HEK293 (cell line): ENCODE measurements around the gene SPATA31D3.

Experiments
- BCL11A ChIP-seq: fragments of 450-650 bp; formaldehyde crosslinking; IDR thresholded peaks from 2 replicates; pipeline ENCODE4 v1.5.1; 2016; ENCODE audit warnings: low read depth, missing biosample characterization, missing genetic modification characterization
- ZEB2 ChIP-seq: fragments of 450-650 bp; formaldehyde crosslinking; IDR thresholded peaks from 2 replicates; pipeline ENCODE4 v1.5.1; 2016; ENCODE audit warnings: missing biosample characterization, missing genetic modification characterization
- ZNF133 ChIP-seq: fragments of 450-650 bp; formaldehyde crosslinking; IDR thresholded peaks from 2 replicates; pipeline ENCODE4 v1.5.1; 2016; ENCODE audit warnings: missing biosample characterization, missing genetic modification characterization
- TF ChIP-seq, protein P1 (sequence below): fragments of 450-650 bp; formaldehyde crosslinking; conservative IDR thresholded peaks from 2 replicates; pipeline ENCODE4 v1.5.1; 2016; ENCODE audit warnings: low read depth, missing biosample characterization, missing genetic modification characterization
- TF ChIP-seq, protein P2 (sequence below): fragments of 450-650 bp; formaldehyde crosslinking; IDR thresholded peaks from 2 replicates; pipeline ENCODE4 v1.5.1; 2016; ENCODE audit warnings: missing biosample characterization, missing genetic modification characterization
- TF ChIP-seq, protein P3 (sequence below): fragments of 450-650 bp; formaldehyde crosslinking; IDR thresholded peaks from 2 replicates; pipeline ENCODE4 v1.5.1; 2016; ENCODE audit warnings: missing biosample characterization, missing genetic modification characterization, low read depth
- TF ChIP-seq, protein P4 (sequence below): fragments of 450-650 bp; formaldehyde crosslinking; IDR thresholded peaks from 2 replicates; pipeline ENCODE4 v1.5.1; 2016; ENCODE audit warnings: missing biosample characterization, missing genetic modification characterization
- TF ChIP-seq, protein P5 (sequence below): fragments of 450-650 bp; formaldehyde crosslinking; IDR thresholded peaks from 2 replicates; pipeline ENCODE4 v1.5.1; 2016; ENCODE audit warnings: missing biosample characterization, missing genetic modification characterization

DNA sequence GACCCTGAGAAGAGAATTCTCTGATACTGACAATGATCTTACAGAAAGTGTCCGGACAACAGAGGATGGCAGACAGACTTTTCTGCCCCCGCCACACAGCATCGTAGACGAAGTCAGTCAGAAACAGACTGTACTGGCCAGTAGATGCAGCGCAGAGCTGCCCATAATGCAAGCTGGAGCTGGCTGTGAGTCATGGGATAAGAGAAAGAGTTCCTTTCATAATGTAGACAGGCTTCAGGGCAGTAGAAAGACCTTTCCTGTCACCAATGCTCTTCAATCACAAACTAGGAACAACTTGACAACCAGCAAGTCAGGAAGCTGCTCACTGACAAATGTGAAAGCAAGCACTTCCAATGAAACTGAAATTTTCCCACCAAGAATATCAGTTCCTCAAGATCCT lies 50.4 kb downstream of the SPATA31D3 start:
- TF ChIP-seq, protein P1, sequence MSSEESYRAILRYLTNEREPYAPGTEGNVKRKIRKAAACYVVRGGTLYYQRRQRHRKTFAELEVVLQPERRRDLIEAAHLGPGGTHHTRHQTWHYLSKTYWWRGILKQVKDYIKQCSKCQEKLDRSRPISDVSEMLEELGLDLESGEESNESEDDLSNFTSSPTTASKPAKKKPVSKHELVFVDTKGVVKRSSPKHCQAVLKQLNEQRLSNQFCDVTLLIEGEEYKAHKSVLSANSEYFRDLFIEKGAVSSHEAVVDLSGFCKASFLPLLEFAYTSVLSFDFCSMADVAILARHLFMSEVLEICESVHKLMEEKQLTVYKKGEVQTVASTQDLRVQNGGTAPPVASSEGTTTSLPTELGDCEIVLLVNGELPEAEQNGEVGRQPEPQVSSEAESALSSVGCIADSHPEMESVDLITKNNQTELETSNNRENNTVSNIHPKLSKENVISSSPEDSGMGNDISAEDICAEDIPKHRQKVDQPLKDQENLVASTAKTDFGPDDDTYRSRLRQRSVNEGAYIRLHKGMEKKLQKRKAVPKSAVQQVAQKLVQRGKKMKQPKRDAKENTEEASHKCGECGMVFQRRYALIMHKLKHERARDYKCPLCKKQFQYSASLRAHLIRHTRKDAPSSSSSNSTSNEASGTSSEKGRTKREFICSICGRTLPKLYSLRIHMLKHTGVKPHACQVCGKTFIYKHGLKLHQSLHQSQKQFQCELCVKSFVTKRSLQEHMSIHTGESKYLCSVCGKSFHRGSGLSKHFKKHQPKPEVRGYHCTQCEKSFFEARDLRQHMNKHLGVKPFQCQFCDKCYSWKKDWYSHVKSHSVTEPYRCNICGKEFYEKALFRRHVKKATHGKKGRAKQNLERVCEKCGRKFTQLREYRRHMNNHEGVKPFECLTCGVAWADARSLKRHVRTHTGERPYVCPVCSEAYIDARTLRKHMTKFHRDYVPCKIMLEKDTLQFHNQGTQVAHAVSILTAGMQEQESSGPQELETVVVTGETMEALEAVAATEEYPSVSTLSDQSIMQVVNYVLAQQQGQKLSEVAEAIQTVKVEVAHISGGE (tag by site-specific recombination): no peak
- TF ChIP-seq BCL11A (tag by site-specific recombination) (no peak), ZNF133 (tag by site-specific recombination) (no peak), ZEB2 (tag by site-specific recombination) (no peak)
- TF ChIP-seq, protein P2, sequence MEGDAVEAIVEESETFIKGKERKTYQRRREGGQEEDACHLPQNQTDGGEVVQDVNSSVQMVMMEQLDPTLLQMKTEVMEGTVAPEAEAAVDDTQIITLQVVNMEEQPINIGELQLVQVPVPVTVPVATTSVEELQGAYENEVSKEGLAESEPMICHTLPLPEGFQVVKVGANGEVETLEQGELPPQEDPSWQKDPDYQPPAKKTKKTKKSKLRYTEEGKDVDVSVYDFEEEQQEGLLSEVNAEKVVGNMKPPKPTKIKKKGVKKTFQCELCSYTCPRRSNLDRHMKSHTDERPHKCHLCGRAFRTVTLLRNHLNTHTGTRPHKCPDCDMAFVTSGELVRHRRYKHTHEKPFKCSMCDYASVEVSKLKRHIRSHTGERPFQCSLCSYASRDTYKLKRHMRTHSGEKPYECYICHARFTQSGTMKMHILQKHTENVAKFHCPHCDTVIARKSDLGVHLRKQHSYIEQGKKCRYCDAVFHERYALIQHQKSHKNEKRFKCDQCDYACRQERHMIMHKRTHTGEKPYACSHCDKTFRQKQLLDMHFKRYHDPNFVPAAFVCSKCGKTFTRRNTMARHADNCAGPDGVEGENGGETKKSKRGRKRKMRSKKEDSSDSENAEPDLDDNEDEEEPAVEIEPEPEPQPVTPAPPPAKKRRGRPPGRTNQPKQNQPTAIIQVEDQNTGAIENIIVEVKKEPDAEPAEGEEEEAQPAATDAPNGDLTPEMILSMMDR: no peak
- TF ChIP-seq, protein P3, sequence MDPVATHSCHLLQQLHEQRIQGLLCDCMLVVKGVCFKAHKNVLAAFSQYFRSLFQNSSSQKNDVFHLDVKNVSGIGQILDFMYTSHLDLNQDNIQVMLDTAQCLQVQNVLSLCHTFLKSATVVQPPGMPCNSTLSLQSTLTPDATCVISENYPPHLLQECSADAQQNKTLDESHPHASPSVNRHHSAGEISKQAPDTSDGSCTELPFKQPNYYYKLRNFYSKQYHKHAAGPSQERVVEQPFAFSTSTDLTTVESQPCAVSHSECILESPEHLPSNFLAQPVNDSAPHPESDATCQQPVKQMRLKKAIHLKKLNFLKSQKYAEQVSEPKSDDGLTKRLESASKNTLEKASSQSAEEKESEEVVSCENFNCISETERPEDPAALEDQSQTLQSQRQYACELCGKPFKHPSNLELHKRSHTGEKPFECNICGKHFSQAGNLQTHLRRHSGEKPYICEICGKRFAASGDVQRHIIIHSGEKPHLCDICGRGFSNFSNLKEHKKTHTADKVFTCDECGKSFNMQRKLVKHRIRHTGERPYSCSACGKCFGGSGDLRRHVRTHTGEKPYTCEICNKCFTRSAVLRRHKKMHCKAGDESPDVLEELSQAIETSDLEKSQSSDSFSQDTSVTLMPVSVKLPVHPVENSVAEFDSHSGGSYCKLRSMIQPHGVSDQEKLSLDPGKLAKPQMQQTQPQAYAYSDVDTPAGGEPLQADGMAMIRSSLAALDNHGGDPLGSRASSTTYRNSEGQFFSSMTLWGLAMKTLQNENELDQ (tag by site-specific recombination): no peak
- TF ChIP-seq, protein P4, sequence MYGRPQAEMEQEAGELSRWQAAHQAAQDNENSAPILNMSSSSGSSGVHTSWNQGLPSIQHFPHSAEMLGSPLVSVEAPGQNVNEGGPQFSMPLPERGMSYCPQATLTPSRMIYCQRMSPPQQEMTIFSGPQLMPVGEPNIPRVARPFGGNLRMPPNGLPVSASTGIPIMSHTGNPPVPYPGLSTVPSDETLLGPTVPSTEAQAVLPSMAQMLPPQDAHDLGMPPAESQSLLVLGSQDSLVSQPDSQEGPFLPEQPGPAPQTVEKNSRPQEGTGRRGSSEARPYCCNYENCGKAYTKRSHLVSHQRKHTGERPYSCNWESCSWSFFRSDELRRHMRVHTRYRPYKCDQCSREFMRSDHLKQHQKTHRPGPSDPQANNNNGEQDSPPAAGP (tag by site-specific recombination): no peak
- TF ChIP-seq, protein P5, sequence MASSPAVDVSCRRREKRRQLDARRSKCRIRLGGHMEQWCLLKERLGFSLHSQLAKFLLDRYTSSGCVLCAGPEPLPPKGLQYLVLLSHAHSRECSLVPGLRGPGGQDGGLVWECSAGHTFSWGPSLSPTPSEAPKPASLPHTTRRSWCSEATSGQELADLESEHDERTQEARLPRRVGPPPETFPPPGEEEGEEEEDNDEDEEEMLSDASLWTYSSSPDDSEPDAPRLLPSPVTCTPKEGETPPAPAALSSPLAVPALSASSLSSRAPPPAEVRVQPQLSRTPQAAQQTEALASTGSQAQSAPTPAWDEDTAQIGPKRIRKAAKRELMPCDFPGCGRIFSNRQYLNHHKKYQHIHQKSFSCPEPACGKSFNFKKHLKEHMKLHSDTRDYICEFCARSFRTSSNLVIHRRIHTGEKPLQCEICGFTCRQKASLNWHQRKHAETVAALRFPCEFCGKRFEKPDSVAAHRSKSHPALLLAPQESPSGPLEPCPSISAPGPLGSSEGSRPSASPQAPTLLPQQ (tag by site-specific recombination): no peak
